Measurements from ENCODE around the gene STK25.

DNA sequence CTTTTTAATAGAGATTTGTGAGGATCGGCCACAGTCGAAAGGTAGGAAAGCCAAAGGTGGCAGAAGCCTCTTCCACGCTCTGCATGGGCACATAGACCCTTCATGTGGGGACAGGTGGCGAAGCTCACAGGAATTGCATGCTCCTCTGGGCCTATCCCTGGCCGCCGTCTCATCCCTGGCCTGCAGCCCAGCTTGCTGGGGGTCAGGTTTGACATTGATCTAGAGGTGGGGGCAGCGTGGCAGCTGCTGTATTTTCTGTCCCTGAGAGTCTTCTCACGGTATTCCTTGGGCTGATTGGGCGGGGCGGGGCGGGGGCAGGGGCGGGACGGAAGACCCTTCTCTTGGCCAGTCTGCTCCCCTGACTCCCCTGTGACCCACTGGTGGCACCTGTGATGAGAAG lies 48.9 kb downstream of the STK25 start:
- TF ChIP-seq, protein P1, sequence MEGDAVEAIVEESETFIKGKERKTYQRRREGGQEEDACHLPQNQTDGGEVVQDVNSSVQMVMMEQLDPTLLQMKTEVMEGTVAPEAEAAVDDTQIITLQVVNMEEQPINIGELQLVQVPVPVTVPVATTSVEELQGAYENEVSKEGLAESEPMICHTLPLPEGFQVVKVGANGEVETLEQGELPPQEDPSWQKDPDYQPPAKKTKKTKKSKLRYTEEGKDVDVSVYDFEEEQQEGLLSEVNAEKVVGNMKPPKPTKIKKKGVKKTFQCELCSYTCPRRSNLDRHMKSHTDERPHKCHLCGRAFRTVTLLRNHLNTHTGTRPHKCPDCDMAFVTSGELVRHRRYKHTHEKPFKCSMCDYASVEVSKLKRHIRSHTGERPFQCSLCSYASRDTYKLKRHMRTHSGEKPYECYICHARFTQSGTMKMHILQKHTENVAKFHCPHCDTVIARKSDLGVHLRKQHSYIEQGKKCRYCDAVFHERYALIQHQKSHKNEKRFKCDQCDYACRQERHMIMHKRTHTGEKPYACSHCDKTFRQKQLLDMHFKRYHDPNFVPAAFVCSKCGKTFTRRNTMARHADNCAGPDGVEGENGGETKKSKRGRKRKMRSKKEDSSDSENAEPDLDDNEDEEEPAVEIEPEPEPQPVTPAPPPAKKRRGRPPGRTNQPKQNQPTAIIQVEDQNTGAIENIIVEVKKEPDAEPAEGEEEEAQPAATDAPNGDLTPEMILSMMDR (IDR thresholded peaks at IDR 0.05), result no peak
- no peak for TF ChIP-seq POLR2A (IDR thresholded peaks at IDR 0.05)

Data from breast epithelium (tissue), 3 donors.